ENCODE measurements around the gene OR5D16.

Gene OR5D16

GRCh38 chr11:55838452-55838851, at the start of gene OR5D16:
TSS of gene OR5D16 (plus strand) at chr11:55838752. CDS start at chr11:55838752, 0 bp downstream.
- Histone ChIP-seq H3K27ac (ENCODE audit: low read depth, low read length) (no peak within 1 kb of the TSS), H3K79me2 (ENCODE audit: control insufficient read depth, insufficient read depth, low read length, unreplicated experiment) (no peaks in the 10 kb centered on the region), H3K36me3 (ENCODE audit: insufficient read depth, low read length) (no peaks in the 10 kb centered on the region), H3K4me3 (ENCODE audit: low read depth, low read length) (no peak within 1 kb of the TSS), H2AFZ (ENCODE audit: low read length, unreplicated experiment) (no peak within 1 kb of the TSS), H3K4me1 (ENCODE audit: control insufficient read depth, insufficient read depth, low read length, unreplicated experiment) (no peaks in the 10 kb centered on the region), H3K27me3 (ENCODE audit: insufficient read depth, low read length) (no peaks in the 10 kb centered on the region)

- Histone ChIP-seq H3K27ac (ENCODE audit: low read depth, low read length) (no peak overlapping the region), H3K4me3 (ENCODE audit: low read depth, low read length) (no peak overlapping the region), H3K36me3 (ENCODE audit: insufficient read depth, low read length) (no peaks in the 10 kb centered on the region), H2AFZ (ENCODE audit: low read length, unreplicated experiment) (no peak overlapping the region), H3K4me1 (ENCODE audit: control insufficient read depth, insufficient read depth, low read length, unreplicated experiment) (no peaks in the 10 kb centered on the region), H3K27me3 (ENCODE audit: insufficient read depth, low read length) (no peaks in the 10 kb centered on the region), H3K79me2 (ENCODE audit: control insufficient read depth, insufficient read depth, low read length, unreplicated experiment) (no peaks in the 10 kb centered on the region)
Measured at GRCh38 chr11:55791606-55792005, 46.9 kb upstream of the OR5D16 start.

- no peak overlapping the region for H3K4me3 ChIP-seq (ENCODE audit: low read depth, low read length)
- H3K27ac ChIP-seq (ENCODE audit: low read depth, low read length) = no peak overlapping the region
- H2AFZ ChIP-seq (ENCODE audit: low read length, unreplicated experiment) = no peak overlapping the region
- H3K4me1 ChIP-seq (ENCODE audit: control insufficient read depth, insufficient read depth, low read length, unreplicated experiment) = no peaks in the 10 kb centered on the region
- no peaks in the 10 kb centered on the region for H3K36me3 ChIP-seq (ENCODE audit: insufficient read depth, low read length)
- H3K79me2 ChIP-seq (ENCODE audit: control insufficient read depth, insufficient read depth, low read length, unreplicated experiment) = no peaks in the 10 kb centered on the region
- no peaks in the 10 kb centered on the region for H3K27me3 ChIP-seq (ENCODE audit: insufficient read depth, low read length)
Measured at GRCh38 chr11:55793321-55793720, 45.2 kb upstream of the OR5D16 start.

GRCh38 chr11:55795256-55795655, 43.3 kb upstream of the OR5D16 start, which contains the start of gene OR5D14:
TSS of gene OR5D14 (plus strand) at chr11:55795556. CDS start at chr11:55795556, 0 bp downstream.
- Histone ChIP-seq H3K4me3 (ENCODE audit: low read depth, low read length) (no peak within 1 kb of the TSS), H3K36me3 (ENCODE audit: insufficient read depth, low read length) (no peaks in the 10 kb centered on the region), H3K4me1 (ENCODE audit: control insufficient read depth, insufficient read depth, low read length, unreplicated experiment) (no peaks in the 10 kb centered on the region), H2AFZ (ENCODE audit: low read length, unreplicated experiment) (no peak within 1 kb of the TSS), H3K27me3 (ENCODE audit: insufficient read depth, low read length) (no peaks in the 10 kb centered on the region), H3K79me2 (ENCODE audit: control insufficient read depth, insufficient read depth, low read length, unreplicated experiment) (no peaks in the 10 kb centered on the region), H3K27ac (ENCODE audit: low read depth, low read length) (no peak within 1 kb of the TSS)

GRCh38 chr11:55806248-55806647, 32.3 kb upstream of the OR5D16 start:
- H3K4me3 ChIP-seq (ENCODE audit: low read depth, low read length) = no peak overlapping the region
- no peak overlapping the region for H2AFZ ChIP-seq (ENCODE audit: low read length, unreplicated experiment)
- H3K79me2 ChIP-seq (ENCODE audit: control insufficient read depth, insufficient read depth, low read length, unreplicated experiment) = no peaks in the 10 kb centered on the region
- H3K36me3 ChIP-seq (ENCODE audit: insufficient read depth, low read length) = no peaks in the 10 kb centered on the region
- no peak overlapping the region for H3K27ac ChIP-seq (ENCODE audit: low read depth, low read length)
- no peaks in the 10 kb centered on the region for H3K4me1 ChIP-seq (ENCODE audit: control insufficient read depth, insufficient read depth, low read length, unreplicated experiment)
- H3K27me3 ChIP-seq (ENCODE audit: insufficient read depth, low read length) = no peaks in the 10 kb centered on the region

- Histone ChIP-seq H3K4me3 (ENCODE audit: low read depth, low read length) (no peak within 1 kb of the TSS), H3K4me1 (ENCODE audit: control insufficient read depth, insufficient read depth, low read length, unreplicated experiment) (no peaks in the 10 kb centered on the region), H3K79me2 (ENCODE audit: control insufficient read depth, insufficient read depth, low read length, unreplicated experiment) (no peaks in the 10 kb centered on the region), H3K27ac (ENCODE audit: low read depth, low read length) (no peak within 1 kb of the TSS), H3K27me3 (ENCODE audit: insufficient read depth, low read length) (no peaks in the 10 kb centered on the region), H3K36me3 (ENCODE audit: insufficient read depth, low read length) (no peaks in the 10 kb centered on the region), H2AFZ (ENCODE audit: low read length, unreplicated experiment) (no peak within 1 kb of the TSS)
Measured at GRCh38 chr11:55811067-55811466, 27.5 kb upstream of the OR5D16 start, which contains the start of gene OR5L1. TSS of gene OR5L1 (plus strand) at chr11:55811367. CDS start at chr11:55811467, 100 bp downstream.

GRCh38 chr11:55819330-55819729, 19.2 kb upstream of the OR5D16 start, which contains the start of gene OR5D18:
TSS of gene OR5D18 (plus strand) at chr11:55819630. CDS start at chr11:55819630, 0 bp downstream.
- H3K27me3 ChIP-seq (ENCODE audit: insufficient read depth, low read length) = no peaks in the 10 kb centered on the region
- H3K4me3 ChIP-seq (ENCODE audit: low read depth, low read length) = no peak within 1 kb of the TSS
- H3K4me1 ChIP-seq (ENCODE audit: control insufficient read depth, insufficient read depth, low read length, unreplicated experiment) = no peaks in the 10 kb centered on the region
- H2AFZ ChIP-seq (ENCODE audit: low read length, unreplicated experiment) = no peak within 1 kb of the TSS
- no peaks in the 10 kb centered on the region for H3K79me2 ChIP-seq (ENCODE audit: control insufficient read depth, insufficient read depth, low read length, unreplicated experiment)
- H3K36me3 ChIP-seq (ENCODE audit: insufficient read depth, low read length) = no peaks in the 10 kb centered on the region
- no peak within 1 kb of the TSS for H3K27ac ChIP-seq (ENCODE audit: low read depth, low read length)

- H3K36me3 ChIP-seq (ENCODE audit: insufficient read depth, low read length) = no peaks in the 10 kb centered on the region
- no peak within 1 kb of the TSS for H3K4me3 ChIP-seq (ENCODE audit: low read depth, low read length)
- H3K27me3 ChIP-seq (ENCODE audit: insufficient read depth, low read length) = no peaks in the 10 kb centered on the region
- H3K27ac ChIP-seq (ENCODE audit: low read depth, low read length) = no peak within 1 kb of the TSS
- no peaks in the 10 kb centered on the region for H3K79me2 ChIP-seq (ENCODE audit: control insufficient read depth, insufficient read depth, low read length, unreplicated experiment)
- no peaks in the 10 kb centered on the region for H3K4me1 ChIP-seq (ENCODE audit: control insufficient read depth, insufficient read depth, low read length, unreplicated experiment)
- H2AFZ ChIP-seq (ENCODE audit: low read length, unreplicated experiment) = no peak within 1 kb of the TSS
Measured at GRCh38 chr11:55826919-55827318, 11.6 kb upstream of the OR5D16 start, which contains the start of gene OR5L2. TSS of gene OR5L2 (plus strand) at chr11:55827219. CDS start at chr11:55827219, 0 bp downstream.

GRCh38 chr11:55847453-55847852, 8.9 kb downstream of the OR5D16 start:
- Histone ChIP-seq H3K79me2 (ENCODE audit: control insufficient read depth, insufficient read depth, low read length, unreplicated experiment) (no peaks in the 10 kb centered on the region), H3K27me3 (ENCODE audit: insufficient read depth, low read length) (no peaks in the 10 kb centered on the region), H3K36me3 (ENCODE audit: insufficient read depth, low read length) (no peaks in the 10 kb centered on the region), H3K27ac (ENCODE audit: low read depth, low read length) (no peak overlapping the region), H3K4me3 (ENCODE audit: low read depth, low read length) (no peak overlapping the region), H3K4me1 (ENCODE audit: control insufficient read depth, insufficient read depth, low read length, unreplicated experiment) (no peaks in the 10 kb centered on the region), H2AFZ (ENCODE audit: low read length, unreplicated experiment) (no peak overlapping the region)

- Histone ChIP-seq H3K4me3 (ENCODE audit: low read depth, low read length) (no peak overlapping the region), H3K27ac (ENCODE audit: low read depth, low read length) (no peak overlapping the region)
Measured at GRCh38 chr11:55849037-55849436, 10.5 kb downstream of the OR5D16 start.

GRCh38 chr11:55852141-55852540, 13.6 kb downstream of the OR5D16 start:
- no peaks in the 10 kb centered on the region for H3K27me3 ChIP-seq (ENCODE audit: insufficient read depth, low read length)
- no peak overlapping the region for H3K27ac ChIP-seq (ENCODE audit: low read depth, low read length)
- H3K4me1 ChIP-seq (ENCODE audit: control insufficient read depth, insufficient read depth, low read length, unreplicated experiment) = no peaks in the 10 kb centered on the region
- H3K79me2 ChIP-seq (ENCODE audit: control insufficient read depth, insufficient read depth, low read length, unreplicated experiment) = no peaks in the 10 kb centered on the region
- no peak overlapping the region for H3K4me3 ChIP-seq (ENCODE audit: low read depth, low read length)
- H2AFZ ChIP-seq (ENCODE audit: low read length, unreplicated experiment) = no peak overlapping the region
- H3K36me3 ChIP-seq (ENCODE audit: insufficient read depth, low read length) = no peaks in the 10 kb centered on the region

More at GRCh38 chr11:55849037-55849436, 10.5 kb downstream of the OR5D16 start:
- H3K36me3 ChIP-seq (ENCODE audit: insufficient read depth, low read length) = no peaks in the 10 kb centered on the region
- no peaks in the 10 kb centered on the region for H3K27me3 ChIP-seq (ENCODE audit: insufficient read depth, low read length)
- no peaks in the 10 kb centered on the region for H3K79me2 ChIP-seq (ENCODE audit: control insufficient read depth, insufficient read depth, low read length, unreplicated experiment)
- no peak overlapping the region for H2AFZ ChIP-seq (ENCODE audit: low read length, unreplicated experiment)
- no peaks in the 10 kb centered on the region for H3K4me1 ChIP-seq (ENCODE audit: control insufficient read depth, insufficient read depth, low read length, unreplicated experiment)

Data from ACC112 (cell line).